ENCODE measurements around the gene DYRK4.

DYRK4 gene

DNA sequence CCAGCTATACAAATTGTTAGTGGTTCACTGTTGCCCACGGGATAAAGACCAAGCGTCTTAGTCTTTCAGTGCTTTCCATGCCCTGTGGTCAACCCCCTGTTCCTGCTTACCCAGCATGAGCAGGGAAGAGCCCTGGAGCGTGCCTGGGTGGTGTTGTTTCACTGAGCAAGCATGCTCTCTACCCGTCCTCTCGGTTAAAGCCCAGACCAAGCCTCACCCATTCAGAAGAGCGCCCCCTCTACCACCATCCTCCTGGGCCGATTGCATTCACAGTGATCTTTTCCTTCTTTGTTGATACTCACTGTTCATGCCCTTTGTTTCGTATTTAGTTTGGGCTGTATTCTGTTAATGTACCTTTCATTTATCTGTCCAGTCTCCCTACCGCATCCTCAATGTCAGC lies 25.1 kb downstream of the DYRK4 start:
- DNase-seq (ENCODE audit: low spot score), result no peak
- TF ChIP-seq CTCF (conservative IDR thresholded peaks at IDR 0.05; ENCODE audit: low read depth), result no peak
- POLR2A ChIA-PET (ENCODE audit: low non-redundant PET), result no interaction called here
- CTCF ChIA-PET, result no interaction called here
- no peak overlapping the region for H3K27ac ChIP-seq

DNA sequence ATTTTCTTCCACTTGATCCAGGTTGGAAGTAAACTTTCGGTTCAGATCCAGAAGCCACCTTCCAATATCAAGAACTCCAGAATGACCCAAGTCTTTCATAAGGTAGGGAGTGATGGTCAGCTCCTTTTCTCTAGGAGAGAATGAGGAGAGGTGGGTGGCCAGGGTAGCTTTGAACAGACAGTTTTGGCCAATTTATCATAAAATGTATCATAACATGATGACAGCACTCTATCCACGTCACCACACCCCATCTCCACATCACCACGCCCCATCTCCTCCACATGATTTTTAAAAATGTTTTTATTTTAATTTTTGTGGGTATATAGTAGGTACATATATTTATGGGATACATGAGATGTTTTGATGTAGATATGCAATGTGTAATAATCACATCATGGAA lies 26.9 kb downstream of the DYRK4 start:
- CTCF ChIA-PET, result no interaction called here
- TF ChIP-seq CTCF (conservative IDR thresholded peaks at IDR 0.05; ENCODE audit: low read depth), result no peak

DNA sequence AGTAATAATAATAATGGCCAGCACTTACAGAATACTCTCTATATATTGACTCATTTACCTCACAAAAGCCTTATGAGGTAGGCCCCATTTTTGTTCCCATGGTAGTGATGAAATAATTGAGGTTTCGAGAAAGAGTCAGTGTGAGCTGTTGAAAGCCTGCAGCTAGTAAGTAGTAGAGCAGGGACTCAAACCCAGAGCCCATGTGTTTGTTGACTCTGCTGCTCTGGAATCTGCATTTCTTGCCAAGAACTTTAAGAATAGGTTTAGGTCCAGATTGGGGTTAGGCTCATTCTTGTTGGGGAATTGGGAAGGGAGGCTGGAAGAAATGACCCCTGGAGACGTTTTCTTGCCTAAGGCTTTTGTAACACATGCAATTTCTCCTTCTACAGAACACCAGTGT lies 27.9 kb downstream of the DYRK4 start:
- CTCF ChIA-PET, result no interaction called here
- no peak for DNase-seq (ENCODE audit: low spot score)
- POLR2A ChIA-PET (ENCODE audit: low non-redundant PET), result no interaction called here

More for the DNA sequence above, 26.9 kb downstream of the DYRK4 start:
- POLR2A ChIA-PET (ENCODE audit: low non-redundant PET), result no interaction called here
- no peak for DNase-seq (ENCODE audit: low spot score)
- H3K27ac ChIP-seq, result no peak overlapping the region

DNA sequence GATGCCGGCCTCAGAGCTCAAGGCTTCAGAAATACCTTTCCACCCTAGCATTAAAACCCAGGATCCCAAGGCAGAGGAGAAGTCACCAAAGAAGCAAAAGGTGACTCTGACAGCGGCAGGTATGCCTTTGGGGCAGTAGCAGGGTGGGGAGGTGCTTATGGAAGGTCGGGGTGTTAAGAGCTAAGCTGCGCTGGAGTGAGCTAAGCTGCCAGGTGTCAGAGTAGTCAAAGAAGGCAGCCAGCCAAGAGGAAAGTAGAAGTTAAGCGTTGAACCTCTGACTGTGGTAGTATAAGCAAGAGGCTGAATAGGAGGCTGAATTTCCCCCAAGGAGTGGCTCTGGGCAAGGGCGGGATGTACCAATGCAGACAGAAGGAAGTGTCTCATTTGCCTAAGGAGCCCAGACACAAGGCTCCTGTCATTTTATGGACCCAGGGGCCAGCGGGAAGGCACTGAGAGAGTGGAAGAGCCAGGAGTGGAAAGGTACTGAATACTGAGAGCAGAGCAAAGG lies 29.2 kb downstream of the DYRK4 start:
- ChIA-PET POLR2A (ENCODE audit: low non-redundant PET) (no interaction called here), CTCF (interaction anchor here (1.3 kb wide), 1 partner anchor 13 kb away, joined by 3 read pairs; no protein-coding TSS in a partner anchor)
- no peak overlapping the region for H3K27ac ChIP-seq
- no peak for TF ChIP-seq CTCF (conservative IDR thresholded peaks at IDR 0.05; ENCODE audit: low read depth)
- DNase-seq (ENCODE audit: low spot score), result no peak

More for the DNA sequence above, 27.9 kb downstream of the DYRK4 start:
- H3K27ac ChIP-seq, result no peak overlapping the region
- TF ChIP-seq CTCF (conservative IDR thresholded peaks at IDR 0.05; ENCODE audit: low read depth), result no peak

GRCh38 chr12:4595881-4596280 lies 33.9 kb downstream of the DYRK4 start:
- no peak for DNase-seq (ENCODE audit: low spot score)
- ChIA-PET CTCF (interaction anchor here (2.0 kb wide), 1 partner anchor 9 kb away, joined by 6 read pairs; no protein-coding TSS in a partner anchor), POLR2A (ENCODE audit: low non-redundant PET) (no interaction called here)
- TF ChIP-seq CTCF (conservative IDR thresholded peaks at IDR 0.05; ENCODE audit: low read depth), result no peak
- no peak overlapping the region for H3K27ac ChIP-seq

DNA sequence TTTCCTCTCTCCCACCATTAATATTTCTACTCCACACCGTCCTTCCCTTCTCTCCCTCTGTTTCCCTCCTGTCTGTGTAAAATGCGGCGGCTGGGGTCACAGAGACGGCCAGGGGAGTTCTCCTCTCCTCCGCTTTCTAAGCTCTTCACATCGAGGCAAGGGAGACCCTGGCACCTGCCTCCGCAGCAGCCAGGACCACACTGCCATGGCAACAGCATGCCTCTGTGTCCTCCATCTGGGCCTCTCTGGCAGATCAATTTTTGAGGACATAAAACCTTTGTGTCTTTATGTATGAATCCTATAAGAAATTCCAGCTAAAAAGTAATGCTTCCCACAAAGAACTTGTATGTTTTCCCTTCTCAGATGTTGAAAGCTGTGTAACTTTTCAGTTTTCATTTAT lies 41.4 kb downstream of the DYRK4 start:
- ChIA-PET CTCF (no interaction called here), POLR2A (ENCODE audit: low non-redundant PET) (no interaction called here)
- no peak for TF ChIP-seq CTCF (conservative IDR thresholded peaks at IDR 0.05; ENCODE audit: low read depth)
- no peak overlapping the region for H3K27ac ChIP-seq
- DNase-seq (ENCODE audit: low spot score), result no peak
